ENCODE measurements around the gene OR2T8.

GRCh38 chr1:247964933-247965332 lies 44.9 kb downstream of the OR2T8 start, which contains the start of gene OR2AK2:
- TF ChIP-seq CTCF (IDR thresholded peaks at IDR 0.05; ENCODE audit: low read depth, low read length, poor library complexity, severe bottlenecking) (no peak), EZH2phosphoT487 (IDR thresholded peaks at IDR 0.05; ENCODE audit: borderline replicate concordance, low read length) (no peak)
